A549 (cell line): Measurements from ENCODE around the gene DNAJC7. TPM values are rescaled to one million over a fixed set of nuclear protein-coding genes. Genes with fewer than 3 reads are reported as not detected.

ENCODE experiments used
- ATAC-seq, 2 experiments: fragments of 200-7000 bp in 1 of 2; fragments of >200 bp in 1 of 2; cut with Nextera tagmentation in 1 of 2; cut with Tn5 transposase in 1 of 2; 3 replicates each; pipeline versions ENCODE4 v1.8.0 to v1.9.1; 2018 to 2020; ENCODE audit warnings: mild to moderate bottlenecking in 1 of 2, moderate library complexity in 1 of 2
- CTCF ChIA-PET: fragments of 300-600 bp; sonication (Branson Sonifier 250); formaldehyde crosslinking; extraction: SDS; loops from one replicate; lab custom pipeline; 2021; ENCODE audit warnings: antibody characterized with exemption, inconsistent platforms; lab: Yijun Ruan, JAX
- POLR2A ChIA-PET: fragments of 350-600 bp; formaldehyde crosslinking; extraction: SDS; loops from one replicate; lab custom pipeline; 2021; ENCODE audit warnings: antibody characterized with exemption, inconsistent platforms; lab: Yijun Ruan, JAX
- DNase-seq, 2 experiments: peaks; one replicate each; pipeline versions ENCODE4 v3.0.0 to v3.0.0-alpha.2; 2011 to 2016; ENCODE audit warnings: low read depth in 1 of 2, low spot score in 1 of 2
- FAIRE-seq: peaks from 2 replicates; lab custom pipeline; 2011; peaks lifted over from hg19 to GRCh38; lab: Jason Lieb, UNC
- H3K27ac ChIP-seq, 2 experiments: fragments of >200 bp; sonication (Bioruptor Twin); formaldehyde crosslinking; 3 replicates each; pipeline ENCODE4 v1.5.1; 2016 to 2017
- H3K4me1 ChIP-seq: fragments of >200 bp; sonication (Bioruptor Twin); formaldehyde crosslinking; 3 replicates; pipeline ENCODE4 v1.6.1; 2016
- H3K4me2 ChIP-seq: fragments of >200 bp; sonication (Bioruptor Twin); formaldehyde crosslinking; 3 replicates; pipeline ENCODE4 v1.6.1; 2016
- H3K4me3 ChIP-seq: fragments of >200 bp; sonication (Bioruptor Twin); formaldehyde crosslinking; 3 replicates; pipeline ENCODE4 v1.5.1; 2016
- H3K9me3 ChIP-seq: fragments of >200 bp; sonication (Bioruptor Twin); formaldehyde crosslinking; 3 replicates; pipeline ENCODE4 v1.6.1; 2016
- BCL3 ChIP-seq: fragments of >200 bp; sonication (Bioruptor Twin); formaldehyde crosslinking; IDR thresholded peaks from 3 replicates; pipeline ENCODE4 v1.6.1; 2016
- BHLHE40 ChIP-seq: IDR thresholded peaks from 2 replicates; pipeline ENCODE4 v1.6.1; 2012; ENCODE audit warnings: low read depth, low read length, inconsistent platforms
- CHD2 ChIP-seq: fragments of 150-350 bp; IDR thresholded peaks from 2 replicates; pipeline ENCODE4 v1.6.1; 2014; ENCODE audit warnings: low read length; ENCODE audit not compliant: partially characterized antibody
- E2F6 ChIP-seq: IDR thresholded peaks from 2 replicates; pipeline ENCODE4 v1.6.1; 2012; ENCODE audit warnings: low read depth, borderline replicate concordance
- EHF ChIP-seq: fragments of 250-450 bp; sonication (Bioruptor Pico); IDR thresholded peaks from 2 replicates; pipeline ENCODE4 v1.5.0; 2020; ENCODE audit warnings: mild to moderate bottlenecking
- EHMT2 ChIP-seq: fragments of 200-600 bp; sonication (generic); IDR thresholded peaks from 2 replicates; pipeline ENCODE4 v1.6.1; 2016; ENCODE audit warnings: antibody characterized with exemption, low read depth, mild to moderate bottlenecking, moderate library complexity
- EP300 ChIP-seq, 2 experiments: fragments of >200 bp; sonication (Bioruptor Twin); formaldehyde crosslinking; IDR thresholded peaks; 2 replicates in 1 of 2; 3 replicates in 1 of 2; pipeline ENCODE4 v1.6.1; 2016 to 2017
- JUN ChIP-seq, 2 experiments: fragments of >200 bp; sonication (Bioruptor Twin); formaldehyde crosslinking; IDR thresholded peaks; 2 replicates in 1 of 2; 3 replicates in 1 of 2; pipeline ENCODE4 v1.6.1; 2016 to 2017
- KDM1A ChIP-seq: fragments of 200-600 bp; sonication (generic); IDR thresholded peaks from 2 replicates; pipeline ENCODE4 v1.6.1; 2016; ENCODE audit warnings: low read depth, mild to moderate bottlenecking
- MAFK ChIP-seq: fragments of 450-650 bp; IDR thresholded peaks from 2 replicates; pipeline ENCODE4 v1.6.1; 2014; ENCODE audit not compliant: partially characterized antibody
- MAX ChIP-seq: IDR thresholded peaks from 2 replicates; pipeline ENCODE4 v1.6.1; 2012
- MYC ChIP-seq: IDR thresholded peaks from 2 replicates; pipeline ENCODE4 v1.6.1; 2012; ENCODE audit warnings: mild to moderate bottlenecking, inconsistent platforms, low read length, improper control_type of control experiment, borderline replicate concordance
- NPAS2 ChIP-seq: fragments of 250-450 bp; sonication (Bioruptor Pico); IDR thresholded peaks from 2 replicates; pipeline ENCODE4 v1.8.0; 2022; ENCODE audit warnings: mild to moderate bottlenecking, moderate library complexity, borderline replicate concordance
- RARB ChIP-seq: fragments of 250-450 bp; sonication (Bioruptor Pico); IDR thresholded peaks from 2 replicates; pipeline ENCODE4 v1.8.0; 2021; ENCODE audit warnings: mild to moderate bottlenecking, moderate library complexity
- REST ChIP-seq: fragments of 200-600 bp; sonication (generic); IDR thresholded peaks from 2 replicates; pipeline ENCODE4 v1.6.1; 2016; ENCODE audit warnings: antibody characterized with exemption, mild to moderate bottlenecking, moderate library complexity
- SREBF2 ChIP-seq: fragments of 450-650 bp; IDR thresholded peaks from 2 replicates; pipeline ENCODE4 v1.6.1; 2014; ENCODE audit warnings: mild to moderate bottlenecking, moderate library complexity
- TFCP2L1 ChIP-seq: fragments of 250-450 bp; sonication (Bioruptor Pico); IDR thresholded peaks from 2 replicates; pipeline ENCODE4 v1.5.0; 2021; ENCODE audit warnings: mild to moderate bottlenecking
- TP53 ChIP-seq: fragments of 250-450 bp; sonication (Bioruptor Pico); IDR thresholded peaks from 2 replicates; pipeline ENCODE4 v1.5.0; 2021; ENCODE audit warnings: mild to moderate bottlenecking, moderate library complexity
- ZC3H11A ChIP-seq: fragments of 450-650 bp; IDR thresholded peaks from 2 replicates; pipeline ENCODE4 v1.6.1; 2014; ENCODE audit warnings: antibody characterized with exemption, mild to moderate bottlenecking
- ZFP36 ChIP-seq: fragments of 450-650 bp; IDR thresholded peaks from 2 replicates; pipeline ENCODE4 v1.6.1; 2014; ENCODE audit warnings: borderline replicate concordance; ENCODE audit not compliant: partially characterized antibody
- WGBS: methylation state at CpG from one replicate; pipeline ENCODE4 v1.1.6; 2017; ENCODE audit errors: missing lambda C conversion rate; 5-methylcytosine and 5-hydroxymethylcytosine counted together
- polyA plus RNA-seq, 4 experiments: library from polyadenylated mRNA; depleted of rRNA in 3 of 4; stranded (reverse); fragments of >200 nt; fragmentation: RNase III in 1 of 4; extraction: RNeasy Plus Mini Kit Qiagen cat#74134 plus additional on column Dnase treatment in 1 of 4; gene quantifications; 2 replicates in 3 of 4; 3 replicates in 1 of 4; pipeline ENCODE4 v1.2.3, GENCODE V29; 2011 to 2017
- TF ChIP-seq, protein P1 (sequence below): fragments of 250-450 bp; sonication (Bioruptor Pico); IDR thresholded peaks from 2 replicates; pipeline ENCODE4 v1.5.0; 2021; ENCODE audit warnings: mild to moderate bottlenecking, moderate library complexity, borderline replicate concordance

Gene DNAJC7
- polyA plus RNA-seq, 2 of the 4 experiments (the other 2 are of a cell fraction), result 95.3 to 148 TPM

- TF ChIP-seq, protein P1, sequence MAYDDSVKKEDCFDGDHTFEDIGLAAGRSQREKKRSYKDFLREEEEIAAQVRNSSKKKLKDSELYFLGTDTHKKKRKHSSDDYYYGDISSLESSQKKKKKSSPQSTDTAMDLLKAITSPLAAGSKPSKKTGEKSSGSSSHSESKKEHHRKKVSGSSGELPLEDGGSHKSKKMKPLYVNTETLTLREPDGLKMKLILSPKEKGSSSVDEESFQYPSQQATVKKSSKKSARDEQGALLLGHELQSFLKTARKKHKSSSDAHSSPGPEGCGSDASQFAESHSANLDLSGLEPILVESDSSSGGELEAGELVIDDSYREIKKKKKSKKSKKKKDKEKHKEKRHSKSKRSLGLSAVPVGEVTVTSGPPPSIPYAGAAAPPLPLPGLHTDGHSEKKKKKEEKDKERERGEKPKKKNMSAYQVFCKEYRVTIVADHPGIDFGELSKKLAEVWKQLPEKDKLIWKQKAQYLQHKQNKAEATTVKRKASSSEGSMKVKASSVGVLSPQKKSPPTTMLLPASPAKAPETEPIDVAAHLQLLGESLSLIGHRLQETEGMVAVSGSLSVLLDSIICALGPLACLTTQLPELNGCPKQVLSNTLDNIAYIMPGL (CRISPR knock-in tag), result no peak
- no peak for TF ChIP-seq TFCP2L1 (CRISPR knock-in tag)
- no peak for TF ChIP-seq NPAS2 (CRISPR knock-in tag)
Observed at GRCh38 chr17:41937970-41938954, 79.0 kb downstream of the DNAJC7 start (continued).

GRCh38 chr17:41935641-41936040 lies 81.6 kb downstream of the DNAJC7 start:
- H3K9me3 ChIP-seq, result no peaks in the 10 kb centered on the region
- 85% methylated on average over 5 of the region's 6 CpGs for WGBS
- FAIRE-seq (no peak), DNase-seq (no peak), ATAC-seq (no peak)
- H3K27ac ChIP-seq, result no peak overlapping the region
- ChIA-PET POLR2A (no interaction called here), CTCF (interaction anchor here (1.0 to 12.8 kb wide), 5 partner anchors 9 to 198 kb away, joined by 3 to 122 read pairs (median 4); partner anchors contain the start of gene CNP)
- no peak overlapping the region for H3K4me2 ChIP-seq
- H3K4me3 ChIP-seq, result no peak overlapping the region
- peaks cover 17% of the 10 kb centered on the region for H3K4me1 ChIP-seq
- TF ChIP-seq MYC, result no peak
- TF ChIP-seq MAFK, result no peak
- TF ChIP-seq SREBF2, result no peak
- TF ChIP-seq ZFP36, result no peak
- no peak for TF ChIP-seq KDM1A
- TF ChIP-seq REST, result no peak
- TF ChIP-seq EHF, result no peak
- TF ChIP-seq JUN (IDR thresholded peaks at IDR 0.05), result no peak
- no peak for TF ChIP-seq BHLHE40
- no peak for TF ChIP-seq TP53 (CRISPR knock-in tag)
- no peak for TF ChIP-seq CHD2
- TF ChIP-seq EP300 (IDR thresholded peaks at IDR 0.05), result no peak
- TF ChIP-seq MAX, result no peak
- TF ChIP-seq RARB, result no peak

DNA sequence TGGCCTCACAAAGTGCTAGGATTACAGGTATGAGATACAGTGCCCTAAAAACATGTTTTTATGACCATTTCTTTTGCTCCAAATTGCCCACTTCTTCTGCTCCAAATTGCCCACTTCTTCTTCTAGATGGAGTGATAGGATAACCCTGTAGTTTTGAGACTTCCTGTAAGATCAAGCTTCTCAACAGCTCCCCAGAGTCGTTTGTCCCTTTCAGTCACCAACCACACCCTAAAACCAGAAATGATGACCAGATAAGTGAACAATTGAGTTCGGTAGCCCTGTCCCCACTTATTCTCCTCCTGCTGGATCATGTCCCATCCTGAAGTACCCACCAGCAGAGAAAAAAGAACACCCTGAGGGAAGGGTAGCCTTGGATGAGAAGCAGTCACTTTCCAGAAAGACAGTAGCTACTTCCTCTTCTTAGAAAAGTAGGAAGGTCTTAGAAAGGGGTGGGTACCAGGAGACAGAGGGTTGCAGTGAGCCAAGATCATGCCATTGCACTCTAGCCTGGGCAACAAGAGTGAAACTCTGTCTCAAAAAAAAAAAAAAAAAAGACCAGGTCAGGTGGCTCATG lies 84.3 kb downstream of the DNAJC7 start:
- 39% methylated on average over 2 of the region's 2 CpGs for WGBS
- H3K9me3 ChIP-seq, result no peaks in the 10 kb centered on the region
- ATAC-seq, result no peak
- TF ChIP-seq ZC3H11A (no peak), BCL3 (no peak), E2F6 (no peak), EHMT2 (no peak), NPAS2 (CRISPR knock-in tag) (no peak)
- DNase-seq, result no peak
- no peak overlapping the region for H3K4me3 ChIP-seq
- ChIA-PET CTCF (interaction anchor here (0.7 to 12.8 kb wide), 8 partner anchors 13 to 168 kb away, joined by 3 to 122 read pairs (median 4); partner anchors contain the start of genes CNP and JUP), POLR2A (interaction anchor here (0.6 kb wide), 1 partner anchor 84 kb away, joined by 3 read pairs; the partner anchor contains the start of gene DNAJC7)
- peaks cover 27% of the 10 kb centered on the region for H3K4me1 ChIP-seq
- no peak for FAIRE-seq
- H3K4me2 ChIP-seq, result no peak overlapping the region
- no peak overlapping the region for H3K27ac ChIP-seq
